NCI-H524 (cell line): Measurements from ENCODE around the gene NAP1L5.
A peak's percentile ranks its signal among the peaks of the same experiment; 100 is the strongest.

Experiments
- DNase-seq, 2 experiments: peaks; one replicate each; lab custom pipeline; 2025; lab: John Stamatoyannopoulos, UW

The NAP1L5 gene

GRCh38 chr4:88697588-88698329 is at the start of gene NAP1L5:
Gene NAP1L5, minus strand, starts transcription at chr4:88697829. Its CDS starts 75 bp downstream, at chr4:88697754.
- DNase-seq = peak in 1 of 2 experiments; percentile 34

GRCh38 chr4:88747351-88747750 is 49.7 kb upstream of the NAP1L5 start:
- DNase-seq = no peak

GRCh38 chr4:88746206-88746605 is 48.6 kb upstream of the NAP1L5 start:
- no peak for DNase-seq

- no peak for DNase-seq
Measured at GRCh38 chr4:88745581-88746163, 48.0 kb upstream of the NAP1L5 start.

GRCh38 chr4:88745175-88745574 is 47.5 kb upstream of the NAP1L5 start:
- DNase-seq = no peak

GRCh38 chr4:88744609-88745008 is 47.0 kb upstream of the NAP1L5 start:
- no peak for DNase-seq

- DNase-seq = no peak
Measured at GRCh38 chr4:88743696-88744095, 46.1 kb upstream of the NAP1L5 start.

GRCh38 chr4:88742561-88742960 is 44.9 kb upstream of the NAP1L5 start:
- no peak for DNase-seq

- peak; percentile 49 to 66 for DNase-seq
Measured at GRCh38 chr4:88738180-88738579, 40.6 kb upstream of the NAP1L5 start.

- peak; percentile 12 to 53 for DNase-seq
Measured at GRCh38 chr4:88737307-88737941, 39.8 kb upstream of the NAP1L5 start.

GRCh38 chr4:88736264-88736663 is 38.6 kb upstream of the NAP1L5 start:
- DNase-seq = no peak

- no peak for DNase-seq
Measured at GRCh38 chr4:88735564-88735963, 37.9 kb upstream of the NAP1L5 start.

GRCh38 chr4:88734403-88734949 is 36.8 kb upstream of the NAP1L5 start:
- no peak for DNase-seq

- no peak for DNase-seq
Measured at GRCh38 chr4:88732714-88733368, 35.2 kb upstream of the NAP1L5 start.

- DNase-seq = no peak
Measured at GRCh38 chr4:88731381-88731780, 33.8 kb upstream of the NAP1L5 start.

- no peak for DNase-seq
Measured at GRCh38 chr4:88730811-88731210, 33.2 kb upstream of the NAP1L5 start.

- peak in 1 of 2 experiments; percentile 2 for DNase-seq
Measured at GRCh38 chr4:88729146-88729760, 31.6 kb upstream of the NAP1L5 start.

- DNase-seq = no peak
Measured at GRCh38 chr4:88728146-88728545, 30.5 kb upstream of the NAP1L5 start.

GRCh38 chr4:88725986-88726385 is 28.4 kb upstream of the NAP1L5 start:
- DNase-seq = no peak

GRCh38 chr4:88725143-88725542 is 27.5 kb upstream of the NAP1L5 start:
- no peak for DNase-seq

GRCh38 chr4:88724406-88724805 is 26.8 kb upstream of the NAP1L5 start:
- DNase-seq = no peak

GRCh38 chr4:88722828-88723227 is 25.2 kb upstream of the NAP1L5 start:
- no peak for DNase-seq
